Left lung (tissue), 10 donors: ENCODE results near the gene ADRA2A. TPM values are rescaled to one million over a fixed set of nuclear protein-coding genes. Genes with fewer than 3 reads are reported as not detected.

Source experiments
- ATAC-seq: fragments of 200-7000 bp; cut with Tn5 transposase; one replicate; pipeline ENCODE4 v1.9.1; 2020; ENCODE audit warnings: moderate library complexity
- DNase-seq, 4 donors: peaks; one replicate each; pipeline ENCODE4 v3.0.0-alpha.2; 2013 to 2020
- H3K27ac ChIP-seq, 2 donors: fragments of 200-600 bp; sonication (generic) in 1 of 2; one replicate each; pipeline versions ENCODE4 v1.5.0 to v1.8.0; 2020 to 2021
- H3K27me3 ChIP-seq, 2 donors: fragments of 200-600 bp; sonication (generic) in 1 of 2; one replicate each; pipeline versions ENCODE4 v1.5.0 to v1.8.0; 2020 to 2021
- H3K36me3 ChIP-seq, 2 donors: fragments of 200-600 bp; sonication (generic) in 1 of 2; one replicate each; pipeline versions ENCODE4 v1.5.0 to v1.8.0; 2020 to 2021
- H3K4me1 ChIP-seq, 2 donors: fragments of 200-600 bp; one replicate each; pipeline ENCODE4 v1.8.0; 2021
- H3K4me3 ChIP-seq, 2 donors: fragments of 200-600 bp; sonication (generic) in 1 of 2; one replicate each; pipeline versions ENCODE4 v1.5.0 to v1.8.0; 2020 to 2021; ENCODE audit warnings: mild to moderate bottlenecking in 1 of 2
- H3K9me3 ChIP-seq, 2 donors: fragments of 200-600 bp; sonication (generic) in 1 of 2; one replicate each; pipeline versions ENCODE4 v1.5.0 to v1.8.0; 2020 to 2021
- intact Hi-C, 2 donors: fragments of 100-400 bp; cut with DNase I; formaldehyde crosslinking; loops; one replicate each; pipeline versions ENCODE4 v1.11.2 to v1.14.2; 2022
- polyA plus RNA-seq, 6 donors: library from polyadenylated mRNA; unstranded; fragments of 120-200 nt; gene quantifications; one replicate each; pipeline ENCODE4 v1.2.1, GENCODE V29; 2013; ENCODE audit not compliant: insufficient read length in 6 of 6
- total RNA-seq, 2 donors: library from RNA; stranded (reverse); fragmentation: NEBNext Ultra II Directional; extraction: Animal tissue kit (Norgen Biotek cat#: 25700); gene quantifications; one replicate each; pipeline ENCODE4 v1.2.1, GENCODE V29; 2021
- TF ChIP-seq, protein P1 (sequence below), 2 donors: fragments of 200-600 bp; sonication (generic) in 1 of 2; IDR thresholded peaks; one replicate each; pipeline versions ENCODE4 v1.5.0 to v1.8.0; 2021; ENCODE audit warnings: antibody characterized with exemption in 2 of 2
- donor health status: DM: no; HTN: yes; CAD: no.
- donor health status: DM: no; HTN: no; CAD: no.

The ADRA2A gene
- total and polyA plus RNA-seq, 8 donors, result 0.15 to 8.9 (median 0.53) TPM

DNA sequence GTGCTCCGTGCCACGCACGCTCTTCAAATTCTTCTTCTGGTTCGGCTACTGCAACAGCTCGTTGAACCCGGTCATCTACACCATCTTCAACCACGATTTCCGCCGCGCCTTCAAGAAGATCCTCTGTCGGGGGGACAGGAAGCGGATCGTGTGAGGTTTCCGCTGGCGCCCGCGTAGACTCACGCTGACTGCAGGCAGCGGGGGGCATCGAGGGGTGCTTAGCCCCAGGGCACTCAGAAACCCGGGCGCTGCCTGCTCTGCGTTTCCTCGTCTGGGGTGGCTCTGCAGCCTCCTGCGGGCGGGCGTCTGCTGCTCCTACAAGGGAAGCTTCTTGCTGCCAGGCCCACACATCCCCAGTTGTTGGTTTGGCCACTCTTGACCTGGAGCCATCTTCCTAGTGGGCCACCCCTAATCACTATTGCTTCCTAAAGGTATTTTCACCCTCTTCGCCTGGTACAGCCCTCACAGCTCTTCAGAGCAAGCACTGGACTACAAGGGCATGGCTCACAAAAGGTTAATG, 2.5 kb downstream of the ADRA2A start:
- no peak overlapping the region for H3K4me3 ChIP-seq
- DNase-seq (no peak), ATAC-seq (no peak)
- intact Hi-C loops, result no loop called here
- peaks cover 51 to 58% of the 10 kb centered on the region in 2 donors for H3K27me3 ChIP-seq
- peaks cover 15 to 31% of the 10 kb centered on the region in 2 donors for H3K4me1 ChIP-seq
- no peak overlapping the region for H3K27ac ChIP-seq
- no peaks in the 10 kb centered on the region for H3K9me3 ChIP-seq
- TF ChIP-seq, protein P1, sequence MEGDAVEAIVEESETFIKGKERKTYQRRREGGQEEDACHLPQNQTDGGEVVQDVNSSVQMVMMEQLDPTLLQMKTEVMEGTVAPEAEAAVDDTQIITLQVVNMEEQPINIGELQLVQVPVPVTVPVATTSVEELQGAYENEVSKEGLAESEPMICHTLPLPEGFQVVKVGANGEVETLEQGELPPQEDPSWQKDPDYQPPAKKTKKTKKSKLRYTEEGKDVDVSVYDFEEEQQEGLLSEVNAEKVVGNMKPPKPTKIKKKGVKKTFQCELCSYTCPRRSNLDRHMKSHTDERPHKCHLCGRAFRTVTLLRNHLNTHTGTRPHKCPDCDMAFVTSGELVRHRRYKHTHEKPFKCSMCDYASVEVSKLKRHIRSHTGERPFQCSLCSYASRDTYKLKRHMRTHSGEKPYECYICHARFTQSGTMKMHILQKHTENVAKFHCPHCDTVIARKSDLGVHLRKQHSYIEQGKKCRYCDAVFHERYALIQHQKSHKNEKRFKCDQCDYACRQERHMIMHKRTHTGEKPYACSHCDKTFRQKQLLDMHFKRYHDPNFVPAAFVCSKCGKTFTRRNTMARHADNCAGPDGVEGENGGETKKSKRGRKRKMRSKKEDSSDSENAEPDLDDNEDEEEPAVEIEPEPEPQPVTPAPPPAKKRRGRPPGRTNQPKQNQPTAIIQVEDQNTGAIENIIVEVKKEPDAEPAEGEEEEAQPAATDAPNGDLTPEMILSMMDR (IDR thresholded peaks at IDR 0.05), result no peak
- no peaks in the 10 kb centered on the region for H3K36me3 ChIP-seq

DNA sequence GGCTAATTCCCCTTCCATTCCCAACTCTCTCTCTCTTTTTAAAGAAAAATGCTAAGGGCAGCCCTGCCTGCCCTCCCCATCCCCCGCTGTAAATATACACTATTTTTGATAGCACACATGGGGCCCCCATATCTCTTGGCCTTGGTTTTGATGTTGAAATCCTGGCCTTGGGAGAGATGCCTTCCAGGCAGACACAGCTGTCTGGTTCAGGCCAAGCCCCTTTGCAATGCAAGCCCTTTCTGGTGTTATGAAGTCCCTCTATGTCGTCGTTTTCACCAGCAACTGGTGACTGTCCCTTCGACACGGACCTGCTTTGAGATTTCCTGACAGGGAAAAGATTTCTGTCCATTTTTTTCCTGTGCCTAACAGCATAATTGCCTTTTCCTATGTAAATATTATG, 3.0 kb downstream of the ADRA2A start:
- Histone ChIP-seq H3K27ac (no peak overlapping the region), H3K27me3 (peaks cover 48 to 53% of the 10 kb centered on the region in 2 donors), H3K4me1 (peaks cover 15 to 31% of the 10 kb centered on the region in 2 donors), H3K9me3 (no peaks in the 10 kb centered on the region), H3K36me3 (no peaks in the 10 kb centered on the region), H3K4me3 (no peak overlapping the region)
- TF ChIP-seq, protein P1 (IDR thresholded peaks at IDR 0.05), result no peak
- peak in 1 of 4 donors; percentile 34 for DNase-seq
- ATAC-seq, result no peak
- intact Hi-C loops, result no loop called here

DNA sequence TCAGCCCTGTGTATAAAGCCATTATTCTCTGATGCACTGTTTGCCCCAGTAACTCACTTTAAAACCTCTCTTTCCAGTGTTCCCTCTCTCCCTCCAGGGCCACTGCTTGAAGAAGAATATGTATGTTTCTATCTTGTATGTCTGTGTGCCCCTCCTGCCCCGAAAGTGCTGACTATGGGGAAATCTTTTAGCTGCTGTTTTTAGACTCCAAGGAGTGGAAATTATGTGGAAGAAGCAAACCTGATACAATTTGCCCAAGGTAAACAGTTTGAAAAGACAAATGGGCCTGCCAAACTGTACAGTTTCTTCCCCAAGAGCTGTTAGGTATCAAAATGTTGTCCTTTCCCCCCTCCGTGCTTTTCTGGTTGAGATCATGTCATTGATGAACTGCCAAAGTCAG, 3.4 kb downstream of the ADRA2A start:
- no peak overlapping the region for H3K27ac ChIP-seq
- H3K27me3 ChIP-seq, result peaks cover 44 to 49% of the 10 kb centered on the region in 2 donors
- H3K36me3 ChIP-seq, result no peaks in the 10 kb centered on the region
- H3K9me3 ChIP-seq, result no peaks in the 10 kb centered on the region
- ATAC-seq, result no peak
- intact Hi-C loops, result no loop called here
- H3K4me3 ChIP-seq, result no peak overlapping the region
- peaks cover 15 to 31% of the 10 kb centered on the region in 2 donors for H3K4me1 ChIP-seq
- TF ChIP-seq, protein P1 (IDR thresholded peaks at IDR 0.05), result no peak
- DNase-seq, result no peak

DNA sequence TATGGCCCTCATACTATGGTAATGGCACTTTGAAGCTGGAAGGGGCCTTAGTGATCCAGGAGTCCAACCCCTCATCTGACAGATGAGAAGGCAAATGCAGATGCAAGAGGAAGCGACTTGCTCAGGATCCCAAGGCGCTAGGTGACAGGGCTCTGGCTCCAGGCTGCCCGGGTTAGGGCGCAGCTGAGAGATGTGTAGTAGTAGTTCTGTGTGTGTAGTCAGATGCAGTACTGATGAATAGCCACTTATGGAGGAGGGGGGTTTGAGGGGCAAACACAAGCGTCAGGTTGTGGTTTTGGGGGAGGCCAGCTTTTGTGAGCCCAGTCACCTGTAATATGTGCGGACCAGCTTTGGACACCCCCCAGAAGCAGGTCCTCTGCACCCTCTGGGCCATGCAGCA, 4.8 kb downstream of the ADRA2A start:
- no peak for ATAC-seq
- TF ChIP-seq, protein P1 (IDR thresholded peaks at IDR 0.05), result no peak
- Histone ChIP-seq H3K4me3 (no peak overlapping the region), H3K27me3 (peaks cover 32 to 35% of the 10 kb centered on the region in 2 donors), H3K36me3 (no peaks in the 10 kb centered on the region), H3K4me1 (peaks cover 10 to 19% of the 10 kb centered on the region in 2 donors), H3K27ac (no peak overlapping the region), H3K9me3 (no peaks in the 10 kb centered on the region)
- intact Hi-C loops, result no loop called here
- no peak for DNase-seq

DNA sequence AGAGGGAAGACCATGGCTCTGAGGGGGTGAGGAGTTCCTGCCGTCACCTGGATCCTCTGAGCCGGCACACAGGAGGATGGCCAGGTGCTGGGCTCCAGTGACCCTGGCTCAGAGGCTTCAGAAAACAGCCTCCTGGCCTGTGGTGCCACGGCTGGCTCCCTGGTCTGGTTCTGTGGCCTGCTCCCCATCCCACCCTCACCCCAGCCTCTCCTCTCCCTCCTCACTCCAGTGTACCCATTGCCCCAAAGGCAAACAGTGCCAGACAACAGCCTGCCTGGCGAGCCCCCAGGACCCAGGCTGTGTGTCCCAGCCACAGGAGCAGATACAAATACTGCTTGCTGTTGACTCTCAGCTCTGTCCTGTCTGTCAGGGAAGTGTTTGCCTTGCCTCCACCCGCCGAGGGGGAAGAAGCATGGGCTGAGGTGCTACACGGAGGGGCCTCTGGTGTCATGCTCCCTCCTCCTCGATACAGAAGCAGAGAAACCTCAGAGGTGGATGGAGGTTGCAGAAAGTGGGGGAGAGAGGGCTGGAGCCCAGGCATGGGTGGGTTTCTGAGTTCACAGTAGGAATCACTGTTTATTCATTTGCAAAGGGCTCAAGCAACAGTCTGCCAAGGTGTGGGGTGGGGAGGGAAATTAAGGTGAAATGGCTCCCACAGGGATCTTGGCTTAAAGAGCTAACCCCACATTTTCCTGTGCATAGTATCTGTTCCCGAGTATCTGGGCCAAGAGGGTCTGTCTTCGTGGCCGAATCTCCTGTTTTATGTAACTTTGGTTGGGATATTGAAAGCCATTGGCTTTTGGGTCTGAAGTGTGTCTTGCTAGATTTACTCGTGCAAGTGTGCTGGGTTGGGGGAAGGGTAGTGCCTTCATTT, 5.5 kb downstream of the ADRA2A start:
- H3K27me3 ChIP-seq, result peaks cover 25 to 28% of the 10 kb centered on the region in 2 donors
- TF ChIP-seq, protein P1 (IDR thresholded peaks at IDR 0.05), result no peak
- H3K9me3 ChIP-seq, result no peaks in the 10 kb centered on the region
- intact Hi-C loops, result no loop called here
- no peaks in the 10 kb centered on the region for H3K36me3 ChIP-seq
- DNase-seq (no peak), ATAC-seq (no peak)
- H3K4me3 ChIP-seq, result no peak overlapping the region
- peaks cover 4 to 12% of the 10 kb centered on the region in 2 donors for H3K4me1 ChIP-seq
- no peak overlapping the region for H3K27ac ChIP-seq
